ENCODE results near the gene CRNKL1.
A peak's percentile ranks its signal among the peaks of the same experiment; 100 is the strongest.

Gene CRNKL1

GRCh38 chr20:20051767-20052073, 546 bp downstream of the CRNKL1 start:
- no peak for DNase-seq (ENCODE audit: insufficient read length)
- TF ChIP-seq POLR2A (IDR thresholded peaks at IDR 0.05; ENCODE audit: low read depth, low read length), result no peak
- TF ChIP-seq TAF1 (IDR thresholded peaks at IDR 0.05; ENCODE audit: borderline replicate concordance, low read depth, low read length), result no peak
- TF ChIP-seq POLR2AphosphoS5 (IDR thresholded peaks at IDR 0.05; ENCODE audit: low read depth, low read length), result no peak
- peak; percentile 40 for FAIRE-seq

- TF ChIP-seq TAF1 (IDR thresholded peaks at IDR 0.05; ENCODE audit: borderline replicate concordance, low read depth, low read length) (no peak), POLR2A (IDR thresholded peaks at IDR 0.05; ENCODE audit: low read depth, low read length) (no peak), POLR2AphosphoS5 (IDR thresholded peaks at IDR 0.05; ENCODE audit: low read depth, low read length) (no peak)
- FAIRE-seq (no peak), DNase-seq (ENCODE audit: insufficient read length) (no peak)
Measured at GRCh38 chr20:20039752-20040387, 12.4 kb downstream of the CRNKL1 start.

DNA sequence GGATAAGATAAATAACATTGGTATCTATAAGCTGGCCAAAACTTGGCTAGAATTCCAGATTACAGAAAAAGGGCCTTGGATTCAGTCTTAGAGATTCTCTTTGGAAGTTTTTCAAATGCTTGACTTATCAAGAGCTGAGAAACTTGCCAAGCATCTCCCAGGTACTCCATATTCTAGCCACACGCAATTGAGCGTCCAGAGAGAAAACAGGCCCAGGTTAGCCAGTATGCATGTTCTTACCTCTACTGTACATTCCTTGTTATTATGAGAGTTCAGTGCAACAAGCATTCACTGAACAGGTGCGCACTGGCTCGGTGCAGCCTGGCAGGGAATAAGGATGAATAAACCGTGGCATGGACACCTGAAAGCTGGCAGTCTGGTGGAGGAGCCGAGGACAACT, 13.7 kb downstream of the CRNKL1 start:
- TF ChIP-seq POLR2A (IDR thresholded peaks at IDR 0.05; ENCODE audit: low read depth, low read length), result no peak
- no peak for TF ChIP-seq POLR2AphosphoS5 (IDR thresholded peaks at IDR 0.05; ENCODE audit: low read depth, low read length)
- no peak for TF ChIP-seq TAF1 (IDR thresholded peaks at IDR 0.05; ENCODE audit: borderline replicate concordance, low read depth, low read length)
- FAIRE-seq (no peak), DNase-seq (ENCODE audit: insufficient read length) (no peak)

DNA sequence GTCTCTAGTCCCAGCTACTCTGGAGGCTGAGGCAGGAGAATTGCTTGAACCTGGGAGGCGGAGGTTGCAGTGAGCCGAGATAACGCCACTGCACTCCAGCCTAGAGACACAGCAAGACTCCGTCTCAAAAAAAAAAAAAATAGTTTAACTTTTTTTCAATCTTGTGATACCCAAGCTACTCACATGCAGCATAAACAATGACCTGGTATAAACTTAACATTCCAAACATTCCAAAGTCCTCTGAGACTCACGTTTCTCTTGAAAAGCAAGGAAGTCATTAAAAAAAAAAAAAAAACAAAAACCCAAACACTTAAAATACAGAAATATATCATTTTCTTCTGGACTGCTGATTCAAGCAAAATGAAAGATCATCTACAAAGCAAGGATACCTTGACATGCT, 14.3 kb downstream of the CRNKL1 start:
- no peak for TF ChIP-seq POLR2AphosphoS5 (IDR thresholded peaks at IDR 0.05; ENCODE audit: low read depth, low read length)
- TF ChIP-seq POLR2A (IDR thresholded peaks at IDR 0.05; ENCODE audit: low read depth, low read length), result no peak
- no peak for TF ChIP-seq TAF1 (IDR thresholded peaks at IDR 0.05; ENCODE audit: borderline replicate concordance, low read depth, low read length)
- FAIRE-seq (no peak), DNase-seq (ENCODE audit: insufficient read length) (no peak)

DNA sequence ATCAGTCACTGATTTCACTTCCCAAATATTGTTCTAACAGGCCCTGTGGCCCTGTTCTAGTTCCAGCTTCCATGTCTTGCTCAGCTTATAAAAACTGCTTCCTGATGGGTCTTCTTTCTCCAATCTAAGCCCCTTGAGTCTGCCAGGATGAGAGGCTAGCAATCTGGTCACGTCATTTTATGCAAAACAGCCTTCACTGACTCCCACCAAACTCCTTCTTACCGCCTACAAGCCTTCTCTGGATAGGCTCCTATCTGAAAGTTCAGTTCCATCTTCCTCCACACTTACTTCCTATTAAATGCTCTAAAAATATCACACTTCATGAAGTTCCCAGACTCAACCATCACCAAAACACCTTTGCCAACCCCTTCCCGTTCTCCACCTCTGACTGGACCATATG, 15.5 kb downstream of the CRNKL1 start:
- FAIRE-seq, result no peak

DNA sequence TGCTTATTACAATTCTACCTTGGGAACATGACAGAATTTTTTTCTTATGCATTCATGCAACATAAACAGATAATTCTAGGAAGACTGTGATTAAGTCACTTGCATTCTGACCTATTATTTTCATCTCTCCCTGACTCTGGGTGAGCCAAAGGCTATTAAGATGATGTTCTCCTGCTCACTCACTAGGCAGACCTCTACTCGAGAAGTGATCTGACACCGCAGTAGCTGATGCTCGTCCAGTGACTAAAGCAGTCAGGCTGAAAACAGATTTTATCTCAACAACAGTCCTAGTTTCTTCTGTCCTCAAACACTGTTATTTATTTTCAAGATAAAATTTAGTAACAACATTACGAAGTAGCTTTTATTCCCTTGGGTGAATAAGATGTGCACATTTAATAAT, 17.8 kb downstream of the CRNKL1 start:
- DNase-seq (ENCODE audit: insufficient read length) (no peak), FAIRE-seq (no peak)
- TF ChIP-seq POLR2A (IDR thresholded peaks at IDR 0.05; ENCODE audit: low read depth, low read length) (no peak), TAF1 (IDR thresholded peaks at IDR 0.05; ENCODE audit: borderline replicate concordance, low read depth, low read length) (no peak), POLR2AphosphoS5 (IDR thresholded peaks at IDR 0.05; ENCODE audit: low read depth, low read length) (no peak)

More for the DNA sequence above, 15.5 kb downstream of the CRNKL1 start:
- TF ChIP-seq POLR2A (IDR thresholded peaks at IDR 0.05; ENCODE audit: low read depth, low read length), result no peak
- no peak for TF ChIP-seq TAF1 (IDR thresholded peaks at IDR 0.05; ENCODE audit: borderline replicate concordance, low read depth, low read length)
- TF ChIP-seq POLR2AphosphoS5 (IDR thresholded peaks at IDR 0.05; ENCODE audit: low read depth, low read length), result no peak
- no peak for DNase-seq (ENCODE audit: insufficient read length)

DNA sequence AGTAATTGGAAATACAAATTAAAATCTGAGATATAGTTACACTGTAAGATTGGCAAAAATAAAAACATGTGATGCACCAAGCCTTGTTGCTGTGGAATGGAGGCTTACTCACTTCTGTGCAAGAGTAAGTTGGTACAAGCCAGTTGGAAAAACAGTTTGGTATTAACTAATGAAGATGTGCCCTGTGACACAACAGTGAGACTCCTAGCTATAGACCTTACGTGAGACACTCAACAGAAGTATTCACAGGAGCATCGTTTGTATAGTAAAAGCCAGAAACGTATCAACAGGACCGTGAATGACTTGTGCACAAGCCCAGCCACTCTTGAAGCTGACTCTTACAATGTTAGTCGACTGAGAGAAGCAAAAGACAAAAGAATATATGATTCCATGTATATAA, 20.5 kb downstream of the CRNKL1 start:
- no peak for TF ChIP-seq POLR2AphosphoS5 (IDR thresholded peaks at IDR 0.05; ENCODE audit: low read depth, low read length)
- no peak for TF ChIP-seq TAF1 (IDR thresholded peaks at IDR 0.05; ENCODE audit: borderline replicate concordance, low read depth, low read length)
- no peak for TF ChIP-seq POLR2A (IDR thresholded peaks at IDR 0.05; ENCODE audit: low read depth, low read length)
- peak; percentile 58 for FAIRE-seq
- no peak for DNase-seq (ENCODE audit: insufficient read length)

DNA sequence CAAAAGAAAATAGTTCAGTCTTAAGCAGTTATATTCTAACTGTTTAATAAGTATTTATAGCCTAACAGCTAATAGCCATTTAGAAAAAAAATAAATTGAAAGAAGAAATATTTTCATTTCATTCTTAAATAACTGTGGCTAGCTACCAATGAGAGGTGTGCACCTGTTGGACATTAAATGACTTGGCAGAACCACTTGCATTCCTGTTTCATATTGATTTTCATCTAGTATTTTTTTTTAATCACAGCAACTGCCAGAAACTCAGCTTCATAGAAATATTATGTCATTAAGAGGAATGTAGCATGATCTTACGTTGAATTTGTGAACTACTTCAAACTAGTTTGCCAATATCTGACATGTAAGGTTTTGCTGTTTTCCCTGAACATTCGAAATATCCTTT, 25.0 kb downstream of the CRNKL1 start:
- no peak for DNase-seq (ENCODE audit: insufficient read length)
- FAIRE-seq, result no peak
- TF ChIP-seq POLR2AphosphoS5 (IDR thresholded peaks at IDR 0.05; ENCODE audit: low read depth, low read length), result no peak
- TF ChIP-seq POLR2A (IDR thresholded peaks at IDR 0.05; ENCODE audit: low read depth, low read length), result no peak
- TF ChIP-seq TAF1 (IDR thresholded peaks at IDR 0.05; ENCODE audit: borderline replicate concordance, low read depth, low read length), result no peak

DNA sequence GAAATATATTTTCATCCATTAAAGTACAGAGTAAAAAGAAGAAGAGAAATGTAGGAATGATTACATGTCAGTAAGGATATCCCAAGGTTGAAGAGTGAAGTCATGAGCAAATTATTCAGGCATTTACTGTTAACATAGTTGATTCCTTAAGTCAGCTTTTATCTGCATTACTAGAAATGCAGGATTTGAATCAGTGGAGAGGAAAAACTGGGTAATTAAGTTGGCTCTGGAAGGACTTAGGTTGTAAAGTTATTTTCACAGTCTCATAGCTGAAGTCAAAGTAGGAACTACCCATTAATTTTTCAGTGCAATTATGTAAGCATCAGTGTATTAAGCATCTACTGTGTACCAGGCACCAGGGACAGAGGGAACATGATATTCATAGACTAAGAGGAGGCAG, 27.3 kb downstream of the CRNKL1 start:
- TF ChIP-seq POLR2A (IDR thresholded peaks at IDR 0.05; ENCODE audit: low read depth, low read length) (no peak), POLR2AphosphoS5 (IDR thresholded peaks at IDR 0.05; ENCODE audit: low read depth, low read length) (no peak), TAF1 (IDR thresholded peaks at IDR 0.05; ENCODE audit: borderline replicate concordance, low read depth, low read length) (no peak)
- DNase-seq (ENCODE audit: insufficient read length) (no peak), FAIRE-seq (no peak)

DNA sequence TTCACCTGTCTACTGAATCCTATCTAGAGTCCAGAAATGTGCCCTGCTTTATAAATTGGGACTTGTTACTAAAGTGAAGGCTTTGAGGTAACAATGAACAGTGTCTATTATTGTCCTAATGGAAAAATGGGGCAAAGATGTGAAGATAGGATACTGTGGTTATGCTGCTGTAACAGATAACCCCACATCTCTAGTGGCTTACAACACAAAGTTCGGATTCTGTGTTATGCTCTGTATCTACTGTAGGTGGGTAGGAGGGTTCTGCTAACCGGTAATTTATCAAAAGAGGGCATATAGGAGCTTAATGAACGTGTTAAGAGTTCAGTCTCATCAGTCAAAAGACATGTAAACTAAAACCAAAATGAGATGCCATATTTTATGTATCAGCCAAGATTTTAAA, 28.9 kb downstream of the CRNKL1 start:
- FAIRE-seq, result no peak
- no peak for TF ChIP-seq TAF1 (IDR thresholded peaks at IDR 0.05; ENCODE audit: borderline replicate concordance, low read depth, low read length)
- no peak for TF ChIP-seq POLR2A (IDR thresholded peaks at IDR 0.05; ENCODE audit: low read depth, low read length)
- TF ChIP-seq POLR2AphosphoS5 (IDR thresholded peaks at IDR 0.05; ENCODE audit: low read depth, low read length), result no peak

DNA sequence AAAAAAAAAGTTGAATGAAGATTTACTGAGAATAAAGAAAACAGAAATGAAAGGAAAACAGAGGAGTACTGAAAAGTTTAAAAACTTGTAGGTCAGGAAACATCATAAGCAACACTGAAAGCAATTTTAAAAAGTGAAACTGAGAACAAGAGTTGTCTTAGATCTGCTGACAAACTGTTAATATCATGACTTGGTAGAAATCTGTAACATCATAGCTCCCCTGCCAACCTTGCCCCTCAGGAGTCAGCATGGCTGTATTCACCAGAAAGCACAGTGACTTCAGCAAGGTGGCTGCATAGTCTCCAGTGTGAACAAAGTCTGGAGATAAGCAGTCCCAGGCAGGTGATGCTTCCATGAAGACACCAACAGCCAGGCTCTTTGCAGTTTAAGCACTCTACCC, 29.8 kb downstream of the CRNKL1 start:
- DNase-seq (ENCODE audit: insufficient read length) (no peak), FAIRE-seq (peak; percentile 57)
- TF ChIP-seq POLR2AphosphoS5 (IDR thresholded peaks at IDR 0.05; ENCODE audit: low read depth, low read length) (no peak), TAF1 (IDR thresholded peaks at IDR 0.05; ENCODE audit: borderline replicate concordance, low read depth, low read length) (no peak), POLR2A (IDR thresholded peaks at IDR 0.05; ENCODE audit: low read depth, low read length) (no peak)

More for the DNA sequence above, 28.9 kb downstream of the CRNKL1 start:
- DNase-seq (ENCODE audit: insufficient read length), result no peak

DNA sequence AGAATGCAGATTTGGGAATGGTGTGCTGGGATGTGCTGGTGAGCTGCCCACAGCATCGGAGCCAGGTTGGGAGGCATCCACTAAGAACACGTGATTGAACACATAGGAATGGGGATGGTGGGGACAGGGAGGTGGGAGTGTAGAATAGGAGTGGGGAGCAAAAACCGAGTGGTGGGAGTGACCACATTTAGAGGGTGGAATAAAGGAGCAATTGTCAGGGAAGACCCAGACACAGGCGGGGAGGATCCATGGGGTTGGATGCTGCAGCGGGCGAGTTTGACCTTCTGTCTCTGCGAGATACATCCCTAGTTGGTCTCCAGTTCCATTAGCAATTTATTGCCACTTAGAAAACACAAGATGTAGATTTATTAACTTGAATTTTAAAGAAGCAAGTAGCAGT, 30.4 kb downstream of the CRNKL1 start:
- FAIRE-seq, result no peak

More for the DNA sequence above, 30.4 kb downstream of the CRNKL1 start:
- DNase-seq (ENCODE audit: insufficient read length), result no peak
- no peak for TF ChIP-seq POLR2A (IDR thresholded peaks at IDR 0.05; ENCODE audit: low read depth, low read length)
- TF ChIP-seq TAF1 (IDR thresholded peaks at IDR 0.05; ENCODE audit: borderline replicate concordance, low read depth, low read length), result no peak
- no peak for TF ChIP-seq POLR2AphosphoS5 (IDR thresholded peaks at IDR 0.05; ENCODE audit: low read depth, low read length)

Data from GM12892 (cell line).